ENCODE results near the gene ATG101. TPM values are rescaled to one million over a fixed set of nuclear protein-coding genes. Genes with fewer than 3 reads are reported as not detected.

ATG101 gene
- polyA plus RNA-seq, 1 experiment: 97.3 TPM

GRCh38 chr12:52087961-52088820 is 18.4 kb downstream of the ATG101 start:
- no peak for DNase-seq (ENCODE audit: low read depth, low spot score)
- no peak for TF ChIP-seq CTCF (IDR thresholded peaks at IDR 0.05; ENCODE audit: low read depth, low read length)
- Histone ChIP-seq H3K27me3 (ENCODE audit: control insufficient read depth, insufficient read depth, low read length) (peaks cover 32% of the 10 kb centered on the region), H3K9me3 (ENCODE audit: control insufficient read depth, insufficient read depth, low read length) (no peaks in the 10 kb centered on the region), H3K4me3 (ENCODE audit: low read depth, low read length) (no peak overlapping the region), H3K27ac (ENCODE audit: low read depth, low read length) (no peak overlapping the region)
- ChIA-PET POLR2A (no interaction called here), CTCF (interaction anchor here (31.7 kb wide), 1 partner anchor 61 kb away, joined by 624 read pairs; no protein-coding TSS in a partner anchor)

- no peak for DNase-seq (ENCODE audit: low read depth, low spot score)
- no peak overlapping the region for H3K27ac ChIP-seq (ENCODE audit: low read depth, low read length)
- ChIA-PET CTCF (interaction anchor here (31.7 kb wide), 1 partner anchor 63 kb away, joined by 624 read pairs; no protein-coding TSS in a partner anchor), POLR2A (interaction anchor here (1.0 kb wide), 1 partner anchor 58 kb away, joined by 3 read pairs; no protein-coding TSS in a partner anchor)
- H3K9me3 ChIP-seq (ENCODE audit: control insufficient read depth, insufficient read depth, low read length): peaks cover 2% of the 10 kb centered on the region; the same call in 1 of the 2 replicates
- H3K27me3 ChIP-seq (ENCODE audit: control insufficient read depth, insufficient read depth, low read length): peaks cover 32% of the 10 kb centered on the region
- TF ChIP-seq CTCF (IDR thresholded peaks at IDR 0.05; ENCODE audit: low read depth, low read length): no peak
- H3K4me3 ChIP-seq (ENCODE audit: low read depth, low read length): no peak overlapping the region
These were observed 19.7 kb downstream of the ATG101 start for GRCh38 chr12:52089491-52089890.

GRCh38 chr12:52090291-52090690 is 20.5 kb downstream of the ATG101 start:
- peaks cover 32% of the 10 kb centered on the region for H3K27me3 ChIP-seq (ENCODE audit: control insufficient read depth, insufficient read depth, low read length)
- ChIA-PET POLR2A (no interaction called here), CTCF (interaction anchor here (31.7 kb wide), 1 partner anchor 63 kb away, joined by 624 read pairs; no protein-coding TSS in a partner anchor)
- no peak for TF ChIP-seq CTCF (IDR thresholded peaks at IDR 0.05; ENCODE audit: low read depth, low read length)
- H3K4me3 ChIP-seq (ENCODE audit: low read depth, low read length): no peak overlapping the region
- H3K9me3 ChIP-seq (ENCODE audit: control insufficient read depth, insufficient read depth, low read length): peaks cover 3% of the 10 kb centered on the region; the same call in 1 of the 2 replicates
- DNase-seq (ENCODE audit: low read depth, low spot score): no peak
- H3K27ac ChIP-seq (ENCODE audit: low read depth, low read length): no peak overlapping the region

- H3K27me3 ChIP-seq (ENCODE audit: control insufficient read depth, insufficient read depth, low read length): peaks cover 32% of the 10 kb centered on the region
- ChIA-PET POLR2A (interaction anchor here (1.2 kb wide), 1 partner anchor 9 kb away, joined by 6 read pairs; no protein-coding TSS in a partner anchor), CTCF (interaction anchor here (0.6 to 31.7 kb wide), 4 partner anchors 29 to 899 kb away, joined by 3 to 624 read pairs (median 4); no protein-coding TSS in a partner anchor)
- TF ChIP-seq CTCF (IDR thresholded peaks at IDR 0.05; ENCODE audit: low read depth, low read length): no peak
- H3K4me3 ChIP-seq (ENCODE audit: low read depth, low read length): no peak overlapping the region
- H3K27ac ChIP-seq (ENCODE audit: low read depth, low read length): no peak overlapping the region
- DNase-seq (ENCODE audit: low read depth, low spot score): no peak
- H3K9me3 ChIP-seq (ENCODE audit: control insufficient read depth, insufficient read depth, low read length): peaks cover 3% of the 10 kb centered on the region; the same call in 1 of the 2 replicates
These were observed 21.3 kb downstream of the ATG101 start for GRCh38 chr12:52091061-52091460.

GRCh38 chr12:52091869-52092268 is 22.1 kb downstream of the ATG101 start:
- CTCF ChIA-PET: interaction anchor here (1.3 to 31.7 kb wide), 2 partner anchors 65 to 88 kb away, joined by 4 to 624 read pairs; no protein-coding TSS in a partner anchor
- no peak overlapping the region for H3K27ac ChIP-seq (ENCODE audit: low read depth, low read length)
- POLR2A ChIA-PET: interaction anchor here (1.2 kb wide), 1 partner anchor 9 kb away, joined by 6 read pairs; no protein-coding TSS in a partner anchor
- no peak overlapping the region for H3K4me3 ChIP-seq (ENCODE audit: low read depth, low read length)
- peaks cover 3% of the 10 kb centered on the region; the same call in 1 of the 2 replicates for H3K9me3 ChIP-seq (ENCODE audit: control insufficient read depth, insufficient read depth, low read length)
- H3K27me3 ChIP-seq (ENCODE audit: control insufficient read depth, insufficient read depth, low read length): peaks cover 32% of the 10 kb centered on the region
- no peak for TF ChIP-seq CTCF (IDR thresholded peaks at IDR 0.05; ENCODE audit: low read depth, low read length)
- DNase-seq (ENCODE audit: low read depth, low spot score): no peak
